Activated naive CD8-positive, alpha-beta T cell treated with anti-CD3 and anti-CD28 coated beads for 36 hours (primary cell): ENCODE data around the gene RNF225. TPM values are rescaled to one million over a fixed set of nuclear protein-coding genes. Genes with fewer than 3 reads are reported as not detected.
"Not testable (repeated sequence)": the region's sequence is repeated elsewhere in the genome, so short reads cannot be mapped to it uniquely, and the experiment has no call there.

Experiments
- DNase-seq: peaks from one replicate; pipeline ENCODE4 v3.0.0; 2021
- H3K27ac Mint-ChIP-seq: one replicate; pipeline ENCODE4 v1.8.0; 2022; ENCODE audit warnings: mild to moderate bottlenecking, moderate library complexity, mixed read lengths
- H3K27me3 Mint-ChIP-seq: one replicate; pipeline ENCODE4 v1.8.0; 2022; ENCODE audit warnings: mild to moderate bottlenecking, mixed read lengths
- H3K36me3 Mint-ChIP-seq: one replicate; pipeline ENCODE4 v1.8.0; 2021; ENCODE audit warnings: mild to moderate bottlenecking, mixed read lengths
- H3K4me1 Mint-ChIP-seq: one replicate; pipeline ENCODE4 v1.8.0; 2021; ENCODE audit warnings: mixed read lengths
- H3K4me3 Mint-ChIP-seq: one replicate; pipeline ENCODE4 v1.8.0; 2022; ENCODE audit warnings: mild to moderate bottlenecking, moderate library complexity, mixed read lengths
- H3K9me3 Mint-ChIP-seq: one replicate; pipeline ENCODE4 v1.8.0; 2022; ENCODE audit warnings: mixed read lengths
- total RNA-seq, 2 experiments: library from RNA; stranded (reverse); gene quantifications; one replicate each; pipeline ENCODE4 v1.2.3, GENCODE V29; 2021

The RNF225 gene
- total RNA-seq, 2 experiments from 2014 or later, result 0.82 to 1.6 TPM

GRCh38 chr19:58394821-58395219, 636 bp upstream of the RNF225 start:
- H3K4me1 Mint-ChIP-seq, result peaks cover 29% of the 10 kb centered on the region
- no peak for DNase-seq
- no peaks in the 10 kb centered on the region for H3K9me3 Mint-ChIP-seq
- peaks cover 35% of the 10 kb centered on the region for H3K36me3 Mint-ChIP-seq
- no peak overlapping the region for H3K27ac Mint-ChIP-seq
- peaks cover 23% of the 10 kb centered on the region for H3K27me3 Mint-ChIP-seq
- no peak overlapping the region for H3K4me3 Mint-ChIP-seq

- H3K4me1 Mint-ChIP-seq, result peaks cover 21% of the 10 kb centered on the region
- peaks cover 24% of the 10 kb centered on the region for H3K36me3 Mint-ChIP-seq
- peaks cover 23% of the 10 kb centered on the region for H3K27me3 Mint-ChIP-seq
- no peaks in the 10 kb centered on the region for H3K9me3 Mint-ChIP-seq
- peak overlapping the region; percentile 36 for H3K4me3 Mint-ChIP-seq
- peak overlapping the region; percentile 7 for H3K27ac Mint-ChIP-seq
- DNase-seq, result no peak
Observed at GRCh38 chr19:58395979-58396627, 647 bp downstream of the RNF225 start.

GRCh38 chr19:58396691-58397532, 1.5 kb downstream of the RNF225 start:
- Mint-ChIP-seq H3K36me3 (peaks cover 22% of the 10 kb centered on the region), H3K4me1 (peaks cover 20% of the 10 kb centered on the region)

GRCh38 chr19:58397533-58398037, 2.1 kb downstream of the RNF225 start:
- H3K4me1 Mint-ChIP-seq, result peaks cover 20% of the 10 kb centered on the region
- no peak overlapping the region for H3K4me3 Mint-ChIP-seq
- H3K27me3 Mint-ChIP-seq, result peaks cover 23% of the 10 kb centered on the region
- H3K27ac Mint-ChIP-seq, result no peak overlapping the region
- H3K36me3 Mint-ChIP-seq, result peaks cover 22% of the 10 kb centered on the region
- H3K9me3 Mint-ChIP-seq, result no peaks in the 10 kb centered on the region
- no peak for DNase-seq

More at GRCh38 chr19:58396691-58397532, 1.5 kb downstream of the RNF225 start:
- H3K4me3 Mint-ChIP-seq, result no peak overlapping the region
- H3K27me3 Mint-ChIP-seq, result peaks cover 23% of the 10 kb centered on the region
- H3K27ac Mint-ChIP-seq, result no peak overlapping the region
- H3K9me3 Mint-ChIP-seq, result no peaks in the 10 kb centered on the region
- no peak for DNase-seq

GRCh38 chr19:58398087-58398486, 2.6 kb downstream of the RNF225 start:
- no peak overlapping the region for H3K27ac Mint-ChIP-seq
- no peaks in the 10 kb centered on the region for H3K9me3 Mint-ChIP-seq
- H3K27me3 Mint-ChIP-seq, result peaks cover 23% of the 10 kb centered on the region
- H3K36me3 Mint-ChIP-seq, result peaks cover 22% of the 10 kb centered on the region
- DNase-seq, result no peak
- H3K4me1 Mint-ChIP-seq, result peaks cover 16% of the 10 kb centered on the region
- H3K4me3 Mint-ChIP-seq, result no peak overlapping the region

- H3K27me3 Mint-ChIP-seq, result peaks cover 23% of the 10 kb centered on the region
- peaks cover 20% of the 10 kb centered on the region for H3K36me3 Mint-ChIP-seq
- H3K27ac Mint-ChIP-seq, result no peak overlapping the region
- DNase-seq, result no peak
- no peaks in the 10 kb centered on the region for H3K9me3 Mint-ChIP-seq
- no peak overlapping the region for H3K4me3 Mint-ChIP-seq
- peaks cover 16% of the 10 kb centered on the region for H3K4me1 Mint-ChIP-seq
Observed at GRCh38 chr19:58398545-58398944, 3.1 kb downstream of the RNF225 start.

GRCh38 chr19:58399903-58400302, 4.4 kb downstream of the RNF225 start:
- Mint-ChIP-seq H3K9me3 (no peaks in the 10 kb centered on the region), H3K36me3 (peaks cover 8% of the 10 kb centered on the region), H3K4me3 (no peak overlapping the region), H3K27ac (no peak overlapping the region), H3K4me1 (peaks cover 13% of the 10 kb centered on the region), H3K27me3 (peaks cover 23% of the 10 kb centered on the region)
- DNase-seq, result no peak

- DNase-seq, result no peak
- Mint-ChIP-seq H3K9me3 (no peaks in the 10 kb centered on the region), H3K4me3 (peak overlapping the region; percentile 32), H3K27ac (no peak overlapping the region), H3K36me3 (peaks cover 6% of the 10 kb centered on the region), H3K4me1 (peaks cover 12% of the 10 kb centered on the region), H3K27me3 (peaks cover 23% of the 10 kb centered on the region)
Observed at GRCh38 chr19:58400316-58400915, 5.0 kb downstream of the RNF225 start.

GRCh38 chr19:58400916-58401839, 5.7 kb downstream of the RNF225 start:
- Mint-ChIP-seq H3K4me3 (peak overlapping the region; percentile 86), H3K36me3 (peaks cover 2% of the 10 kb centered on the region), H3K4me1 (peaks cover 8% of the 10 kb centered on the region), H3K9me3 (no peaks in the 10 kb centered on the region), H3K27ac (peak overlapping the region; percentile 82), H3K27me3 (peaks cover 18% of the 10 kb centered on the region)
- DNase-seq, result peak; percentile 99

- H3K27ac Mint-ChIP-seq, result no peak overlapping the region
- H3K27me3 Mint-ChIP-seq, result peaks cover 17% of the 10 kb centered on the region
- peak overlapping the region; percentile 86 for H3K4me3 Mint-ChIP-seq
- no peak for DNase-seq
- H3K9me3 Mint-ChIP-seq, result no peaks in the 10 kb centered on the region
- H3K4me1 Mint-ChIP-seq, result peaks cover 10% of the 10 kb centered on the region
- peaks cover 2% of the 10 kb centered on the region for H3K36me3 Mint-ChIP-seq
Observed at GRCh38 chr19:58401840-58402421, 6.5 kb downstream of the RNF225 start.

GRCh38 chr19:58403920-58404478, 8.5 kb downstream of the RNF225 start:
- peaks cover 10% of the 10 kb centered on the region for H3K36me3 Mint-ChIP-seq
- H3K4me3 Mint-ChIP-seq, H3K27ac Mint-ChIP-seq, H3K9me3 Mint-ChIP-seq, DNase-seq, H3K27me3 Mint-ChIP-seq: not testable (repeated sequence)
- peaks cover 18% of the 10 kb centered on the region for H3K4me1 Mint-ChIP-seq

GRCh38 chr19:58406818-58407657, 11.6 kb downstream of the RNF225 start:
- Mint-ChIP-seq H3K27me3 (no peaks in the 10 kb centered on the region), H3K36me3 (peaks cover 11% of the 10 kb centered on the region), H3K4me1 (peaks cover 29% of the 10 kb centered on the region), H3K4me3 (peak overlapping the region; percentile 90), H3K27ac (peak overlapping the region; percentile 92), H3K9me3 (no peaks in the 10 kb centered on the region)
- DNase-seq, result no peak

- no peaks in the 10 kb centered on the region for H3K9me3 Mint-ChIP-seq
- peaks cover 11% of the 10 kb centered on the region for H3K36me3 Mint-ChIP-seq
- H3K4me3 Mint-ChIP-seq, result peak overlapping the region; percentile 90
- no peak for DNase-seq
- no peaks in the 10 kb centered on the region for H3K27me3 Mint-ChIP-seq
- H3K4me1 Mint-ChIP-seq, result peaks cover 29% of the 10 kb centered on the region
- H3K27ac Mint-ChIP-seq, result peak overlapping the region; percentile 92
Observed at GRCh38 chr19:58407658-58408151, 12.2 kb downstream of the RNF225 start.
